Common myeloid progenitor, CD34-positive (primary cell): ENCODE data around the gene MACROD1.

Source experiments
- CTCF ChIA-PET: fragments of 350-600 bp; sonication (Branson Sonifier 250); formaldehyde crosslinking; loops from one replicate; lab custom pipeline; 2021; ENCODE audit warnings: antibody characterized with exemption; lab: Charles Lee
- POLR2A ChIA-PET: fragments of 350-600 bp; sonication (Branson Sonifier 250); formaldehyde crosslinking; loops from one replicate; lab custom pipeline; 2021; ENCODE audit warnings: antibody characterized with exemption; lab: Charles Lee
- DNase-seq, 3 donors: peaks; one replicate each; pipeline versions ENCODE4 v3.0.0 to v3.0.0-alpha.2; 2013
- H3K27ac ChIP-seq, 2 experiments: 1 replicate in 1 of 2; 2 replicates in 1 of 2; pipeline ENCODE4 v1.7.0; 2013; ENCODE audit warnings: inconsistent platforms in 2 of 2, low read length in 2 of 2, mild to moderate bottlenecking in 2 of 2, low read depth in 1 of 2, moderate library complexity in 1 of 2; ENCODE audit not compliant: severe bottlenecking in 2 of 2, insufficient read depth in 1 of 2, poor library complexity in 1 of 2
- H3K27me3 ChIP-seq, 5 experiments: replicated peaks in 2 of 5; 1 replicate in 3 of 5; 2 replicates in 2 of 5; pipeline versions ENCODE4 v1.6.1 to v1.7.0; 2013; ENCODE audit warnings: low read length in 4 of 5, mild to moderate bottlenecking in 2 of 5, moderate library complexity in 2 of 5, inconsistent platforms in 1 of 5; ENCODE audit not compliant: insufficient read depth in 5 of 5, control insufficient read depth in 4 of 5
- H3K36me3 ChIP-seq, 4 experiments: 1 replicate in 2 of 4; 2 replicates in 2 of 4; pipeline versions ENCODE4 v1.6.1 to v1.7.0; 2013; ENCODE audit warnings: low read length in 3 of 4, control low read depth in 1 of 4, mild to moderate bottlenecking in 1 of 4; ENCODE audit not compliant: control insufficient read depth in 4 of 4, insufficient read depth in 4 of 4
- H3K4me1 ChIP-seq, 4 experiments: 1 replicate in 3 of 4; 2 replicates in 1 of 4; pipeline versions ENCODE4 v1.6.1 to v1.7.1; 2013; ENCODE audit warnings: low read length in 3 of 4, mild to moderate bottlenecking in 3 of 4, control low read depth in 1 of 4, inconsistent platforms in 1 of 4, moderate library complexity in 1 of 4; ENCODE audit not compliant: control insufficient read depth in 4 of 4, insufficient read depth in 4 of 4; ENCODE audit errors: control extremely low read depth in 1 of 4
- H3K4me3 ChIP-seq, 7 experiments: 1 replicate in 4 of 7; 2 replicates in 3 of 7; pipeline versions ENCODE4 v1.5.1 to v1.7.0; 2013; ENCODE audit warnings: mild to moderate bottlenecking in 7 of 7, low read length in 6 of 7, moderate library complexity in 6 of 7, inconsistent platforms in 2 of 7, low read depth in 2 of 7, control low read depth in 1 of 7; ENCODE audit not compliant: insufficient read depth in 4 of 7, control insufficient read depth in 1 of 7; ENCODE audit errors: extremely low read depth in 1 of 7
- H3K9me3 ChIP-seq, 5 experiments: 1 replicate in 4 of 5; 2 replicates in 1 of 5; pipeline versions ENCODE4 v1.6.1 to v1.7.1; 2013; ENCODE audit warnings: low read length in 4 of 5, mild to moderate bottlenecking in 2 of 5, inconsistent platforms in 1 of 5, low read depth in 1 of 5, moderate library complexity in 1 of 5; ENCODE audit not compliant: control insufficient read depth in 4 of 5, insufficient read depth in 2 of 5; ENCODE audit errors: control extremely low read depth in 1 of 5
- WGBS: methylation state at CpG from one replicate; pipeline ENCODE4 v1.1.5; 2013; ENCODE audit not compliant: insufficient coverage; 5-methylcytosine and 5-hydroxymethylcytosine counted together

The MACROD1 gene

DNA sequence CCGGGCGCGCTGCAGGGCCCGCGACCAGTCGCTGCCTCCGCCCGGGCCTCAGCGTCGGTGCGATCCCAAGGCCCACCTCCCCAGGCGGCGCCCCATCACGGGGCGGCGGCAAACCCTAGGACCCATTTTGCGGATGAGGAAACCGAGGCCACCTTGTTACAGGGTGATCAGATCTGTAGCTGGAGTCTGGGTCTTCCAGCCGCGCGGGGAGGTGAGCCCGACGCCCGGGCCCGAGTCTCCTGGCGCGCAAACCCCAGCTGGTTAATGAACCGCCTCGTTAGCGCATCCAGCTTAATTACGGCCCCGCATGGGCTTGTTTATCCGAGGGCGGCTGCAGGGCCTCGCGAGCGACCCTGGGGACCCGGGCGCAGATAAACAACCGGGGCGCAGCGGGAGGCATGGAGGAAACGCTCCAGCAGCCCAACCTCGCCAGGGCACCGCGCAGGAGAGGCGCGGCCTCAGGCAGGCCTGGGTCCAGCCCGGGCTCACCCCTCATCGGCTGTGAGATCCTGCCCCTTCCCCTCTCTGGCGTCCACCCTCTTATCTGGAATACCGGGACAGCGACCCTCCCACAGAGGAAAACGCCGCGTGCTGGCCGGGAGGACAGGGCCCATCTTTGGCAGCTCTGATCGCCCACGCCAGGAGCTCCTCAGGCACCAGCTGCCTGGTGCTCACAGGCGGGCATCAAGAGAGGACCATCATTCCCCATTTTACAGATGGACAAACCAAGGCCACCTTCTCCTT, 165.0 kb downstream of the MACROD1 start:
- POLR2A ChIA-PET, result interaction anchor here (0.6 to 1.4 kb wide), 5 partner anchors 10 to 149 kb away, joined by 3 to 6 read pairs (median 4); no protein-coding TSS in a partner anchor
- Histone ChIP-seq H3K27ac (no peak overlapping the region), H3K27me3 (peaks cover 0 to 68% (median 5%) of the 10 kb centered on the region in 5 experiments), H3K4me3 (peak overlapping the region in 3 of 7 experiments; percentile 40 to 61 (median 42)), H3K36me3 (peaks cover 5 to 30% (median 21%) of the 10 kb centered on the region in 4 experiments), H3K9me3 (no peaks in the 10 kb centered on the region), H3K4me1 (peaks cover 0 to 53% (median 39%) of the 10 kb centered on the region in 4 experiments)
- CTCF ChIA-PET, result interaction anchor here (0.6 to 6.8 kb wide), 30 partner anchors 8 to 306 kb away, joined by 3 to 130 read pairs (median 4); partner anchors contain the start of genes COX8A and FERMT3
- no peak for DNase-seq
- WGBS, result 18% methylated on average over 45 of the region's 60 CpGs

DNA sequence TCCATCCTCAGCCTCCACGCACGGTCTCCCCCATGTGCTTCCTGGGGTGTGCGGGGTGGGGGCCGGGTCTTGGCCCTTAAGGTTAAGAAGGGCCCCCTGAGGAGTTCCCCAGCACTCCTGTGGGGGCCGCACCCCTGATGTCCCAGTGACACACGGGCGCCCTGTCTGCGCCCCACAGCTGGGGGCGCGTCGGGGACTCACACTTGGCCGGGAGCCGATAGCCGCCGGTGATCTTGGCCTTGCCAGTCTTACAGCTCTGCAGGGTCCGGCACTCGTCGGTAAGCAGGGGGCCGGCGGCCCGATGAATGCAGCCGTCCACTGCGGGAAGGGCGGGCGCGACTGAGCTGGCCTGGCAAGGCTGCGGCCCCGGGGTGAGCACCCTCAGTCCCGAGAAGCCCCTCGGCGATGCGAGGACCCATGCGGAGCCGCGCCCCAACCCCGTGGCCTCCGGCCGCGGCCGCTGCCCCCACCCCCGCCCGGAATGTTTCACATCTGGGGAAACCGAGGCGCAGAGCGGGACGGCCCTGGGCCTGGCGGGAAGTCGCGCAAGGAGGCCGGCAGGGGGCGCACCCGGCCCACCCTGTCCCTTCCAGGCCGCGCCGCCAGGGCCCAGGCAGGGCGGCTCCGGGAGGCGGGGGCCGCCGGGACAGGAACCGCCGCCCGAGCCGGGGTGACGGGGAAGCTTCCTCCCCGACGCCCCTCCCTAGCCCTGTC, 165.7 kb downstream of the MACROD1 start:
- under 1% methylated on average over 45 of the region's 67 CpGs for WGBS
- peak; percentile 79 to 84 (median 82) for DNase-seq
- CTCF ChIA-PET, result interaction anchor here (0.6 to 6.8 kb wide), 20 partner anchors 9 to 307 kb away, joined by 3 to 130 read pairs (median 4); no protein-coding TSS in a partner anchor

DNA sequence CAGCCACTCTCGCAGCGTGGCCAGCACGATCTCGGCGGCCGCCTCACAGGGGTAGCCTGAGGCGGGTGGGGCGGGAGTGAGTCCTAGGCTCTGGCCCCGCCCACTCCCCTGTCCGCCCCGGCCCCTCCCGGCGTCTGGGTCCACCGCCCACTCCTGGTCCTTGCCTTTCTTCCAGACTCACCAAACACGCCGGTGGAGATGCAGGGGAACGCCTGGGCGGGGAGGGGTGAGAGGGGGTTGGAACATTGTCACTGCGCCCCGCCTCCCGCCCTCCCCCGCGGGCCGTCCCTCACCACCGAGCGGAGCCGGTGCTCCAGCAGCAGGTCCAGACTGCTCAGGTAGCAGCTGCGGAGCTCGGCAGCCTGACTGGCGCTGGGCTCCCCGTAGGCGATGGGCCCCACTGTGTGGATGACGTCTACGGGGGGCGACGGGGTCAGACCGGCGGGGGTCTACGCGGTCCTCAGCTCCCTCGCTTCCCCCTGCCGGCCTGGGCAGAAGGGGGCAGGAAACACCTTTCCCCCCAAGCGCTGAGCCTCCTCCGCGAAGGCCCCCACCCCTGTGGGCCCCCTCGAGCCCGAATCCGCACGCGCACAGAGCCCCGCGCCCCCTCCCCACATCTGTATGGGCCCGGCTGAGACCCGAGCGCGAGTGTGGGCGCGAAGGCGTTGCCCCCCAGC, 166.4 kb downstream of the MACROD1 start:
- no peak overlapping the region for H3K27ac ChIP-seq
- peaks cover 0 to 53% (median 39%) of the 10 kb centered on the region in 4 experiments for H3K4me1 ChIP-seq
- H3K4me3 ChIP-seq, result peak overlapping the region in 5 of 7 experiments; percentile 19 to 61 (median 51)
- POLR2A ChIA-PET, result interaction anchor here (1.4 kb wide), 1 partner anchor 150 kb away, joined by 4 read pairs; no protein-coding TSS in a partner anchor
- peak; percentile 23 to 53 (median 36) for DNase-seq
- peaks cover 0 to 60% (median 3%) of the 10 kb centered on the region in 5 experiments for H3K27me3 ChIP-seq
- 3% methylated on average over 40 of the region's 59 CpGs for WGBS
- no peaks in the 10 kb centered on the region for H3K9me3 ChIP-seq
- peaks cover 8 to 36% (median 29%) of the 10 kb centered on the region in 4 experiments for H3K36me3 ChIP-seq
- CTCF ChIA-PET, result interaction anchor here (0.7 to 6.8 kb wide), 15 partner anchors 10 to 180 kb away, joined by 3 to 130 read pairs (median 6); no protein-coding TSS in a partner anchor

More for the DNA sequence above, 165.7 kb downstream of the MACROD1 start:
- Histone ChIP-seq H3K36me3 (peaks cover 6 to 30% (median 24%) of the 10 kb centered on the region in 4 experiments), H3K27me3 (peaks cover 0 to 61% (median 3%) of the 10 kb centered on the region in 5 experiments), H3K4me1 (peaks cover 0 to 53% (median 39%) of the 10 kb centered on the region in 4 experiments), H3K4me3 (peak overlapping the region in 4 of 7 experiments; percentile 19 to 61 (median 54)), H3K27ac (no peak overlapping the region), H3K9me3 (no peaks in the 10 kb centered on the region)
- POLR2A ChIA-PET, result interaction anchor here (0.6 to 1.4 kb wide), 4 partner anchors 10 to 150 kb away, joined by 3 to 6 read pairs (median 4); no protein-coding TSS in a partner anchor

DNA sequence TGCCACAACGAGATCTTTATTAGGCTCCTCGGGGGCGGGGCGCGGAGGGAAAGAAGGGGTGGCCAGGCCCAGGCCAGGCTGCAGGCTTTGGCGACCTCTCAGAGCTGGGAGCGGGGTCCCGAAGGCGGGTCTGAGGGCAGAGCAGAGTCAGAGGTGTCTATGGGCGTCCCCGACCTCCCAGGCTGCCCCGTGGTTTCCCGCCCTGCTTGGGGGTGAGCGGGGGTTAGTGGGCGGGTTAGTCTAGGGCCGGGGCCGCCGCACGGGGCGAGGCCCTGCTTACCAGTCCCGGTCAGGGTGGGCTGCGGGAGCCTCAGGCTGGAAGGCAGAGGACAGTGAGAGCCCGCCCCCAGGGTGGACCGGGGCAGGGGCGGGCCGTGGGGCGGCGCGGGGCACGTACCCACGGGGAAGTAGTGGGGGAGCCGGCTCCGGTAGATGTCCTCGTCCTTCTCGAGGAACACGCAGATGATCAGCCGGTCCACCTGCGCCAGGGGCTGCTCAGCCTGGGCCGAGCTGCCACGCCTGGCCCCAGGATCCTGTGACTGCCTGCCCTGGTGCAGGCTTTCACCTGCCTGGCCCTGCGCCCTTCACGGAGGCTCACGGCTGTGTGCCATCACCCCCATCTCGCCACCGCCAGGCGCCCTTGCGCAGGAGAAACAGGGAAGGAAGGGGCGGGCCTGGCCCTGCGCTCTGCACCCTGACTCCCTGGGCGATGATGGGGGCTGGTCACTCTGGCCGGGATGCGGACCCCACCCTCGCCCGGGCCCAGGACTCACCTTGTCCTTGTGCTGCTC, 167.2 kb downstream of the MACROD1 start:
- CTCF ChIA-PET, result interaction anchor here (0.7 to 6.8 kb wide), 5 partner anchors 10 to 161 kb away, joined by 3 to 130 read pairs (median 8); no protein-coding TSS in a partner anchor
- Histone ChIP-seq H3K27ac (no peak overlapping the region), H3K27me3 (peaks cover 0 to 53% (median 3%) of the 10 kb centered on the region in 5 experiments), H3K4me3 (peak overlapping the region in 5 of 7 experiments; percentile 6 to 61 (median 51)), H3K9me3 (no peaks in the 10 kb centered on the region), H3K36me3 (peaks cover 8 to 41% (median 31%) of the 10 kb centered on the region in 4 experiments), H3K4me1 (peaks cover 0 to 53% (median 39%) of the 10 kb centered on the region in 4 experiments)
- peak in 2 of 3 donors; percentile 52 to 57 for DNase-seq
- 30% methylated on average over 36 of the region's 54 CpGs for WGBS
- POLR2A ChIA-PET, result no interaction called here

DNA sequence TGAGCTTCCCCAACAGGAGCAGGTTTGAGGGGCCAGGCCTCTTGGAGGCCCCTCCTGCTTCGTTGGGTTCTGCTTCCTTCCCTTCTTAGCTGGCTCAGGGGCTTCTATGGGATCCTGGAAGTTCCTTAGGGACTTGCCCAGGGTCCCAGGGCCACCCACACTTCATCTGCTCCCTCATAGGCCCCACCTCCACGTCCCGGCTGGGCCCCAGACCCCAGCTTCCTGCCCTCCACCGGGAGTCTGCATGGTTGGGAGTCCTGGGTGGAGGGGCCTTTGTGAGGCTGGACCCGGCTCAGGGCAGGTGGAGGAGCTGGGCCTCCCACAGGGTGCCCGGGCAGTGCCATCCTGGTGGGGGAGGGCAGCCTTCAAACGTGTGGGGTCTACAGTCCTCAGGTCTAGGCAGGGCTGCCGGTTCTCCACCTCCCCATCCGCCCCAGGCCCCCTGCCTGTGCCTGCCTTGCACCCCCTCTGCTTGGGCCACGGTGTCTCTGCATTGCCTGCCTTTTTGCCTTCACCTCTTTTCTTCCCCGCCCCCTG, 168.0 kb downstream of the MACROD1 start:
- no peak overlapping the region for H3K4me3 ChIP-seq
- peaks cover 0 to 46% (median under 1%) of the 10 kb centered on the region in 5 experiments for H3K27me3 ChIP-seq
- H3K27ac ChIP-seq, result no peak overlapping the region
- ChIA-PET POLR2A (no interaction called here), CTCF (interaction anchor here (0.9 to 6.8 kb wide), 2 partner anchors 37 to 152 kb away, joined by 3 to 130 read pairs; no protein-coding TSS in a partner anchor)
- H3K36me3 ChIP-seq, result peaks cover 8 to 43% (median 32%) of the 10 kb centered on the region in 4 experiments
- peaks cover 0 to 47% (median 39%) of the 10 kb centered on the region in 4 experiments for H3K4me1 ChIP-seq
- DNase-seq, result no peak
- no peaks in the 10 kb centered on the region for H3K9me3 ChIP-seq
- 87% methylated on average over 9 of the region's 11 CpGs for WGBS
